ENCODE data around the gene HDAC5.
"Not testable (repeated sequence)": the region's sequence is repeated elsewhere in the genome, so short reads cannot be mapped to it uniquely, and the experiment has no call there.

HDAC5 gene

GRCh38 chr17:44066204-44066930 is 57.1 kb downstream of the HDAC5 start, which contains the start of gene LSM12:
Gene LSM12, minus strand, starts transcription at chr17:44066671. Its CDS starts 84 bp downstream, at chr17:44066587.
- no peak for FAIRE-seq

GRCh38 chr17:44065668-44066203 is 57.7 kb downstream of the HDAC5 start:
- no peak for FAIRE-seq

- no peak for FAIRE-seq
Measured at GRCh38 chr17:44063704-44064639, 59.5 kb downstream of the HDAC5 start.

GRCh38 chr17:44062871-44063270 is 60.6 kb downstream of the HDAC5 start:
- FAIRE-seq, result no peak

GRCh38 chr17:44061446-44061845 is 62.0 kb downstream of the HDAC5 start:
- no peak for FAIRE-seq

GRCh38 chr17:44059101-44059892 is 64.1 kb downstream of the HDAC5 start:
- no peak for FAIRE-seq

GRCh38 chr17:44053125-44053872 is 70.1 kb downstream of the HDAC5 start:
- no peak for FAIRE-seq

- FAIRE-seq, result no peak
Measured at GRCh38 chr17:44049294-44050060, 74.0 kb downstream of the HDAC5 start.

- FAIRE-seq, result not testable (repeated sequence)
Measured at GRCh38 chr17:44046893-44047292, 76.5 kb downstream of the HDAC5 start.

GRCh38 chr17:44045486-44045885 is 78.0 kb downstream of the HDAC5 start:
- FAIRE-seq, result no peak

- FAIRE-seq, result no peak
Measured at GRCh38 chr17:44044071-44044470, 79.4 kb downstream of the HDAC5 start.

GRCh38 chr17:44043272-44043696 is 80.2 kb downstream of the HDAC5 start:
- FAIRE-seq, result no peak

- no peak for FAIRE-seq
Measured at GRCh38 chr17:44039829-44040635, 83.4 kb downstream of the HDAC5 start.

GRCh38 chr17:44038604-44039011 is 84.8 kb downstream of the HDAC5 start:
- FAIRE-seq, result no peak

GRCh38 chr17:44037471-44037870 is 86.0 kb downstream of the HDAC5 start:
- no peak for FAIRE-seq

- not testable (repeated sequence) for FAIRE-seq
Measured at GRCh38 chr17:44034688-44035087, 88.8 kb downstream of the HDAC5 start.

- FAIRE-seq, result no peak
Measured at GRCh38 chr17:44033861-44034408, 89.5 kb downstream of the HDAC5 start.

GRCh38 chr17:44030482-44030881 is 93.0 kb downstream of the HDAC5 start:
- FAIRE-seq, result no peak

- FAIRE-seq, result no peak
Measured at GRCh38 chr17:44029736-44030135, 93.7 kb downstream of the HDAC5 start.

All from G401.6 (cell line).